A172 (cell line): ENCODE measurements around the gene RAET1G. TPM values are rescaled to one million over a fixed set of nuclear protein-coding genes. Genes with fewer than 3 reads are reported as not detected.
"Not testable (repeated sequence)": the region's sequence is repeated elsewhere in the genome, so short reads cannot be mapped to it uniquely, and the experiment has no call there.

Experiments used
- DNase-seq: peaks from one replicate; pipeline ENCODE4 v3.0.0-alpha.2; 2015; ENCODE audit warnings: low spot score
- total RNA-seq: library from RNA; depleted of rRNA; stranded (reverse); fragments of >200 nt; shearing (Covaris generic); gene quantifications from 2 replicates; pipeline ENCODE4 v1.2.3, GENCODE V29; 2014

RAET1G gene
- total RNA-seq, 1 experiment from 2014 or later = 2.0 TPM

DNA sequence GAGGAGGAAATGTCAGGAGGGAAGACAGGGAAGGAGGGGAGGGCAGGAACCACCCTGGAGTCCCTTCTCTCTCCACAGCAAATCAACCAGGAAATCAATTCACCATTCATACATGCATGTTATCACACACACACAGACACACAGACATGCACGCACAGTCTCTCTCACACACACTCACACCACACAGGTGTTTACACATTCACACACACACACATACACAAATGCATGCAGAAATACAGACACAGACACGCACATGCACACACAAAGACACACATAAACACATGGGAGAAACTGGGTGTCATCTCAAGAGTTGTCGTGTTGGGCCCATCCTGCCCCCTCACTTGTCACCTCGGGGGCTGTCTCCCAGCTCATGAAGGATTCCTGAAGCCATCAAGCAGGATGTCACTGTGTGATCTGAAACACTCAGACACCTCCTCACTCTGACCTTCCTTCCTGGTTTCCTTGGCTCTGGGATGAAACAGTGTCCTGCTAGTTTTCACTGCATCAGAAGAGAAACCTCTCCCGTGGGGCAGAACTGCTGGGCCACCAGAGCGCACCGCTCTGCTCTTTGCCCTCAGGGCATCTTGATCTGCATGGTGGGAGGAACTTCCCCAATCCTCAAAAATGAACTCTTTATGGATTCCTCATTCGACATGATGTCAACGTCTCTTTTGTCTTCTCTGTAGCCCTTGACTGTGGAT is 9.2 kb downstream of the RAET1G start:
- no peak for DNase-seq

GRCh38 chr6:149913085-149913484 is 9.8 kb downstream of the RAET1G start:
- DNase-seq = no peak

- DNase-seq = not testable (repeated sequence)
Observed at GRCh38 chr6:149912680-149913079, 10.2 kb downstream of the RAET1G start.

DNA sequence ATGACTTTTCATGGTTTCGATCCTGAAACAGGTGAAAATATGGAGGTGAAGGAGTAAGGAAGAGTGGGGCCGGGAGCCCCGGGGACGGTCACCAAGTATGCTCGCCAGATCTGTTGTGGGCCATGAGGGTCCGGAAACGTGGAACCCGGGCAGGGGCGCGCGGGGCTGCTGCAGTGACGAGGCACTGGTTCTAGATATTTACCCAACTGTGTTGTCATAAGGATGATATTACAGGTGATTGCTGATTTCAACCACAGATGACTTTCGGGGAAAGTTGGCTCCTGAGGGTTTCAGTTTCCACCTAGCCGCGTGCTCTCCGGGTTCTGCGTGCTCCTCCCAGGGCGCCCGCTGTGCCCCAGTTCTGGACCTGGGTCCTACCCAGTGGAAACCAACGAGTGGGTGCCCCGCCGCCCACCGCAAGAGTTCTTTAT is 12.2 kb downstream of the RAET1G start:
- DNase-seq = no peak

GRCh38 chr6:149909701-149910470 is 13.0 kb downstream of the RAET1G start:
- no peak for DNase-seq

GRCh38 chr6:149908480-149908879 is 14.4 kb downstream of the RAET1G start:
- DNase-seq = not testable (repeated sequence)

GRCh38 chr6:149907317-149907716 is 15.6 kb downstream of the RAET1G start:
- DNase-seq = no peak

- DNase-seq = no peak
Observed at GRCh38 chr6:149906405-149906804, 16.5 kb downstream of the RAET1G start.

- no peak for DNase-seq
Observed at GRCh38 chr6:149905911-149906371, 17.0 kb downstream of the RAET1G start.

DNA sequence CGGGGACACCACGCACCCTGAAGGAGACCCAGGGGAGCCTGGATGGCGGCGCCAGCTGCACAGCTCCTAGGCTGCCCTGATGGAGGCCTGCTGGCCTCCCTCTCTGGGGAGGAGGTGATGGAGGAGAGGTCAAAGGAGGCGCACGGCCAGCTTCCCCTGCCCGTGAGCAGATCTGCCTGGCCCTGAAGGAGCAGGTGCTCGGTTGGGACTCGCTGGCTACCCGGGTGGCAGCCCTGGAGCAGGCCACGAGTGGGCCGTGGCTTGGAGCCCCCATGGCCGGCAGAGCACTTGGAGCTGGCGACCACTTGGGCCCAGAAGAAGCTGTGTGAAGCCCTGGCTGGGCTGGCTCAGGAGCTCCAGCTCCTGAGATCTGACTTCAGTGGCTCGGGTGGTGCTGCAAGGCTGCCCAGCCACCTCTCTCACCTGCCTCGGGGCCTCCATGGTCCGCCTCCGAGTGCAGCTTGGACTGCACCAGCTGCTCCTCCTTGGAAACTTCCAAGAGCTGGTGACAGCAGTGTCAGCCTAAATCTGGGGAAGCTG is 17.5 kb downstream of the RAET1G start:
- DNase-seq = no peak

DNA sequence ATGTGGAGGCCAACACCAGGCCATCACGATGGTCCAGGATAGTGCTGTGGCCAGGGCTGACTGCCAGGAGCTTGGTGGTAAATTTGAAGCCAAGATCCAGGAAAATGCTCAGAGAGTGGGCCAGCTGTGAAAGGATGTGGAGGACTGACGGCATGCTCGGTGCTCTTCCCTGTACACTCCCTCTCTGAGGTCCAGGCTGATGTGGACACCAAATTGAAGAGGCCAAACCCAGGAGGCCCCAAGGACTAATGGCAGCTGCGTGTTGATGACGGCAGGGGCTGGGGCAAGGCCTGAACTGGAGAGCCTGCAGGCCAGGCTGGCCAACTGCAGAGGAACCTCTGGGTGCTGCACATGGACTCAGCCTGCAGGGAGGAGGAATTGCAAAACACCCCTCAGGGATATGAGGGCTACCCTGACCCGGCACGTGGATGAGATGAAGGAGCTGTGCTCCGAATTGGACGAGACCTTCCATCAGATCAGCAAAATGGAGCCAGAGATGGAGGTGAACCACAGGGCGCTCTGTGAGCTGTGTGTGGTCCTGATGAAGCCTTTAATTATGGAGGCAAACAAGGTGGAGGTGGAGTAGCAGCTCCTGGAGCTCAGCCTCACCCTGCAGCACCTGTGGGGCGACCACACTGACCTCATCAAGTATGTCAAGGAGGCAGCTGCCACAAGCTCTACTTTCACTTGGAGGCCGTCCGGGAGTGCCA is 18.1 kb downstream of the RAET1G start:
- no peak for DNase-seq

- no peak for DNase-seq
Observed at GRCh38 chr6:149903938-149904611, 18.8 kb downstream of the RAET1G start.

DNA sequence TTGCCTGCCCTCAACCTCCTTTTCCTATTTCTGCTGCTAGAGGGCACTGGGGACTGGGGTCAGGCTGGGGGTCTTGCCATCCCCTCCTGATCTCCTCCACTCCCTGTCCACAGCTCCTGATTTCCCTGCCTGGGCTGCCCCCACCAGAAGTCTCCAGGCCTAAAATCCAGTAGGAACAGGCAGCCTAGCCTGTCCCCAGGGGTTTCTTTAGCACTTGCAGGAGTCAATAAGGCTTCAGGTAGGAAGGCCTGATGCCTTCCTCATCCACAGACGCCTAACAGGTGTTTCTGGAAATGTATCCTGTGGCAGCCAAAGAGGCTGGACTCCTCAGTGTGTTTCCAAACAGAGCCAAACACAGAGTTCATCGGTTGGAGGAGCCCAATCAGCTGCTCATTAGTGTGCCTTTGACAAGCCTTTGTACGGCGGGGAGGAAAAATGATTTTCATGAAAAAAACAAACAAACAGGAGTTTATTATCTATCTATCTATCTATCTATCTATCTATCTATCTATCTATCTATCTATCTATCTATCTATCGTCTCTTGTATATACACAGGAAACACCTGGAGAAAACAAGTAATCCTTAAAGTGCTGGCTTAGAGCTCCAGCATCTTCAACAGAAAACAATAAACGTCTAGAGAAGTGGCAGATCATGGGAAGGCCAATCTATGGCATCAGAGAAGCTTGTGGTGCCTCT is 21.3 kb downstream of the RAET1G start:
- no peak for DNase-seq

DNA sequence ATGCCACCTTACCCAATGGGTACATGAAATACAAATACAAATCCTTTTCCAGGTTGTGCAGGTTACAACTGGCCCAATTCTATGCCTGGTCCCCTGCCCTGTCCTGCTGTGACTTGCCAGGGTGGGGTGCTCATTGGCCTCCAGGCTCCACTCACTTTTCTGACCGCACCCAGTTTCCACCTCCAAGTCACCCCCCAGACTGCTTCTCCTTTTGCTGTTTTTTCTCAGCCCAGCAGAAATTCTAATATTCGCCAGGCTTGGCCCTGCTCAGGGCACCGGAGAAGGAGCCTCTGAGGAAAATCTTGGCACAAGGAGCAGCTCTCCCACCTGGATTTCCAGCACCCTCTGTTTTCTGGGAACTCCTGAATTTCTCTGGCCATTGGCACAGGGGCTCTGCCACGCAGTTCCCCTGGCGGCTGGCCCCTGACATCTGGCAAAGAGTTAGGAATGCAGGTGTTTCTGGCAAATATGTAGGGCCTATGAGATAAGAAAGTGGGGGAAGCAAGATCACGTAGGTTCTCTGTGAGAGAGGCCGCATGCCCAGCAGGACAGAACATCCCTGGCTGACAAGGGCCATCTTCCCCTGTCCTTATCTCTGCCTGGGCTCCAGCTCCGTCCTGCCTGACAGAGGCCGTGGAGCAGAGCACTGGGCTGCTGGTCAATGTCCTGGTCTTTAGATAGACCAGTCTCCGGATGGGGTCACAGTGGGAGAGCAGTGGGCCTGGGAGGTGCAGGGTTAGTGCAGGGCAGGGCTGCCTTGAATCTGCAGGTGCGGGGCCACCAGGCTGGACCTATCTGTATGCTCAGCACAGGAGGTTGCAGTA is 22.1 kb downstream of the RAET1G start:
- no peak for DNase-seq

DNA sequence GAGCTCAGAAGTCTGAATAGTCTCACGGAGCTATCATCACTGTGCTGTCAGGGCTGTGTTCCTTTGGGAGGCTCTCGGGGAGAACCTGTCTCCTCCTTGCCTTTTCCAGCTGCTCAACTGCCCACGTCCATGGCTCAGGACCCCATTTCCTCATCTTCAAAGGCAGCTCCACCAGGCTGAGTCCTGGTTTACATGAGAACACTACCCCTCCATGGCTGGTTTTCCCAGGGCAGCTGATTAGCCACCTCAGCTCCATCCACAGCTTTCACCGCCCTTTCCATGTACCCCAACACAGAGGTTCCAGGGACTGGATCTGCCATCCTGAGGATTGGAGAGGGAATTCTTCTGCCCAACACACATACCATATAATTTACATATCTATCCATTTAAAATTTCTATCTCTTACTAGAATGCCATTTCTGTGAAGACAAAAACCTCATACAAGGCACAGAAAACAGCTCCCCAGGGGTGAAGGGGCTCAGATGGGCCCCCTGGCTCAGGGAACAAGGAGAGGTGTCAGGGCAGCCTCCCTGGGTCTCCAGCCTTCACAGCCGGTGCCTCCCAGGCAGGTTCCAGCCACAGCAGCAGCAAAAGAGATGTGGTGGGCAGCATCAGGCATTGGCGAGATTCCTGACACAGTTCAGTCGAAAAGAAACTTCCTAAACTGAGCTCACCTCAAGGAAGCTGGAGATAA is 22.8 kb downstream of the RAET1G start:
- DNase-seq = no peak

DNA sequence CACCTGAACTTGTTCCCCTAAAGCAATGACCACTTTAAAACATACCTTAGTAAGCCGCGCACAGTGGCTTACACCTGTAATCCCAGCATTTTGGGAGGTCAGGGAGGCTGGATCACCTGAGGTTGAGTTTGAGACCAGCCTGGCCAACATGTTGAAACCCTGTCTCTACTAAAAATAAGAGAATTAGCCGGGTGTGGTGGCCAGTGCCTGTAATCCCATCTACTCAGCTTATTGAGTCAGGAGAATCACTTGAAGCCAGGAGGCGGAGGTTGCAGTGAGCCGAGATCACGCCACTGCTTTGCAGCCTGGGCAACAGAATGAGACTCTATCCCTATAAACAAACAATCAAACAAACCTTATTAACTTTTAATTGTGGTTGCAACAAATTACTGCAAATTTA is 23.4 kb downstream of the RAET1G start:
- no peak for DNase-seq

GRCh38 chr6:149898966-149899365 is 24.0 kb downstream of the RAET1G start:
- DNase-seq = no peak

- DNase-seq = no peak
Observed at GRCh38 chr6:149897855-149898744, 24.8 kb downstream of the RAET1G start, which contains the start of gene RAET1E. Gene RAET1E, minus strand, starts transcription at chr6:149898113. Its CDS starts 7,212 bp downstream, at chr6:149890901.
